Activated CD4-positive, alpha-beta T cell treated with anti-CD3 and anti-CD28 coated beads, Interleukin-2, amount 50 U/mL, for 48 hours (primary cell): ENCODE results near the gene LRTM2.

Experiments
- DNase-seq, 2 experiments: peaks; one replicate each; pipeline ENCODE4 v3.0.0-alpha.2; 2020

LRTM2 gene

GRCh38 chr12:1844223-1844622, 23.9 kb downstream of the LRTM2 start:
- DNase-seq, result no peak

GRCh38 chr12:1844661-1845409, 24.5 kb downstream of the LRTM2 start:
- DNase-seq, result no peak

- no peak for DNase-seq
Measured at GRCh38 chr12:1845427-1845826, 25.1 kb downstream of the LRTM2 start.

- DNase-seq, result no peak
Measured at GRCh38 chr12:1845886-1846285, 25.5 kb downstream of the LRTM2 start.

GRCh38 chr12:1846421-1847405, 26.3 kb downstream of the LRTM2 start:
- no peak for DNase-seq

- DNase-seq, result no peak
Measured at GRCh38 chr12:1847411-1847810, 27.0 kb downstream of the LRTM2 start.

GRCh38 chr12:1848146-1848545, 27.8 kb downstream of the LRTM2 start:
- no peak for DNase-seq

GRCh38 chr12:1848745-1849144, 28.4 kb downstream of the LRTM2 start:
- no peak for DNase-seq

GRCh38 chr12:1851151-1851701, 30.9 kb downstream of the LRTM2 start:
- no peak for DNase-seq

- no peak for DNase-seq
Measured at GRCh38 chr12:1852076-1852475, 31.7 kb downstream of the LRTM2 start.

- no peak for DNase-seq
Measured at GRCh38 chr12:1853716-1854115, 33.4 kb downstream of the LRTM2 start.

GRCh38 chr12:1855241-1855640, 34.9 kb downstream of the LRTM2 start:
- DNase-seq, result no peak

- DNase-seq, result no peak
Measured at GRCh38 chr12:1857086-1857485, 36.7 kb downstream of the LRTM2 start.

- no peak for DNase-seq
Measured at GRCh38 chr12:1857821-1858220, 37.5 kb downstream of the LRTM2 start.

GRCh38 chr12:1858456-1858855, 38.1 kb downstream of the LRTM2 start:
- no peak for DNase-seq

- DNase-seq, result no peak
Measured at GRCh38 chr12:1859643-1860042, 39.3 kb downstream of the LRTM2 start.

- no peak for DNase-seq
Measured at GRCh38 chr12:1862973-1863372, 42.6 kb downstream of the LRTM2 start.

- DNase-seq, result no peak
Measured at GRCh38 chr12:1863823-1864222, 43.5 kb downstream of the LRTM2 start.

GRCh38 chr12:1864456-1864855, 44.1 kb downstream of the LRTM2 start:
- DNase-seq, result no peak

- no peak for DNase-seq
Measured at GRCh38 chr12:1864867-1865266, 44.5 kb downstream of the LRTM2 start.

- DNase-seq, result no peak
Measured at GRCh38 chr12:1865284-1865866, 45.0 kb downstream of the LRTM2 start.

GRCh38 chr12:1869145-1869544, 48.8 kb downstream of the LRTM2 start:
- DNase-seq, result no peak

GRCh38 chr12:1870086-1870485, 49.7 kb downstream of the LRTM2 start:
- no peak for DNase-seq
